ENCODE measurements around the gene HBD.

The HBD gene

GRCh38 chr11:5232821-5233220 lies 1.5 kb downstream of the HBD start:
- Mint-ChIP-seq H3K27me3 (ENCODE audit: low read depth) (peaks cover 18% of the 10 kb centered on the region), H3K4me1 (ENCODE audit: low read depth) (peaks cover 13% of the 10 kb centered on the region), H3K27ac (no peak overlapping the region), H3K9me3 (no peaks in the 10 kb centered on the region), H3K36me3 (ENCODE audit: low read depth) (no peaks in the 10 kb centered on the region), H3K4me3 (no peak overlapping the region)
- DNase-seq (ENCODE audit: low spot score) = no peak

DNA sequence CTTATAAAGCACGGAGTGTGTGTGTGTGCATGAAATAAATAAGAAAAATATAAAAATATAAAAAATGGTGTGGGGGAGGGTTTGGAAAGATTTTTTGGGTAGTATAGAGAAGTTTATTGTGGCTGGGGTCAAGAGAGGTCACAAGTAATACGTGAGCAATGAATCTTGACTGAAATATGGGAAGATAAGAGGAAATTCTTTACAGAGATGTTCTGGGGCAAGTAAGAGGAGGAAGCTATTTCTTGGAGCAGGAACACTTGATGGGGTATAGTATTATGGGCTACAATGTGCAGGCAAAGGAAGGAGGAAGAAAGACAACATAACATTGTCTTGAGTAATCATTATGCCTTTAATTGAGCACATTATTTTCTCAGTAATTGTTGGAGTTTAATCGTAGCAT lies 2.1 kb downstream of the HBD start:
- H3K27me3 Mint-ChIP-seq (ENCODE audit: low read depth) = peaks cover 15% of the 10 kb centered on the region
- no peaks in the 10 kb centered on the region for H3K9me3 Mint-ChIP-seq
- H3K27ac Mint-ChIP-seq = no peak overlapping the region
- no peak for DNase-seq (ENCODE audit: low spot score)
- no peak overlapping the region for H3K4me3 Mint-ChIP-seq
- H3K36me3 Mint-ChIP-seq (ENCODE audit: low read depth) = no peaks in the 10 kb centered on the region
- H3K4me1 Mint-ChIP-seq (ENCODE audit: low read depth) = peaks cover 13% of the 10 kb centered on the region

- Mint-ChIP-seq H3K9me3 (no peaks in the 10 kb centered on the region), H3K36me3 (ENCODE audit: low read depth) (no peaks in the 10 kb centered on the region), H3K27ac (no peak overlapping the region), H3K4me3 (no peak overlapping the region), H3K27me3 (ENCODE audit: low read depth) (peaks cover 9% of the 10 kb centered on the region), H3K4me1 (ENCODE audit: low read depth) (peaks cover 13% of the 10 kb centered on the region)
- no peak for DNase-seq (ENCODE audit: low spot score)
These were observed 3.2 kb downstream of the HBD start for GRCh38 chr11:5231111-5231510.

DNA sequence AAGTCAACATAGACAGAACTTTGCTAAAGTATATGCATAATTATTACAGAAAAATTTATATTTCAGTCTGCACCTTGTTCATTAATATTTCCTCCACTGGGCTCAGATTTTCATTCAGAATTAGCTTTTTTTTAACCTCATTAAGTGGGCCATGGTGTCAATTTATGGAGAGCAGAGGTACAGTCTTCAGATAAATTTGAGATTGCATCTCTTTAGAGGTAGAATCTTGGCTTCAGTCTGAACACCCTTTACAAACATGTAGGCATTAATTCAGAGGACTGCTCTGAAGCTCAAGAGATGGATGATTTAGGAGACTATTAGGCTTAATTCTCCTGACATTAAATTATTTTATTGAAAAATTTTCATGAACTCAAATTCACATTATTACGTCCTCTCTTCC lies 4.0 kb downstream of the HBD start:
- H3K27ac Mint-ChIP-seq = no peak overlapping the region
- no peaks in the 10 kb centered on the region for H3K36me3 Mint-ChIP-seq (ENCODE audit: low read depth)
- peaks cover 11% of the 10 kb centered on the region for H3K4me1 Mint-ChIP-seq (ENCODE audit: low read depth)
- H3K9me3 Mint-ChIP-seq = no peaks in the 10 kb centered on the region
- H3K4me3 Mint-ChIP-seq = no peak overlapping the region
- peaks cover 4% of the 10 kb centered on the region for H3K27me3 Mint-ChIP-seq (ENCODE audit: low read depth)
- no peak for DNase-seq (ENCODE audit: low spot score)

- Mint-ChIP-seq H3K4me3 (no peak overlapping the region), H3K36me3 (ENCODE audit: low read depth) (no peaks in the 10 kb centered on the region), H3K27me3 (ENCODE audit: low read depth) (peaks cover 2% of the 10 kb centered on the region), H3K4me1 (ENCODE audit: low read depth) (peaks cover 9% of the 10 kb centered on the region), H3K9me3 (no peaks in the 10 kb centered on the region), H3K27ac (no peak overlapping the region)
- no peak for DNase-seq (ENCODE audit: low spot score)
These were observed 4.5 kb downstream of the HBD start for GRCh38 chr11:5229796-5230195.

DNA sequence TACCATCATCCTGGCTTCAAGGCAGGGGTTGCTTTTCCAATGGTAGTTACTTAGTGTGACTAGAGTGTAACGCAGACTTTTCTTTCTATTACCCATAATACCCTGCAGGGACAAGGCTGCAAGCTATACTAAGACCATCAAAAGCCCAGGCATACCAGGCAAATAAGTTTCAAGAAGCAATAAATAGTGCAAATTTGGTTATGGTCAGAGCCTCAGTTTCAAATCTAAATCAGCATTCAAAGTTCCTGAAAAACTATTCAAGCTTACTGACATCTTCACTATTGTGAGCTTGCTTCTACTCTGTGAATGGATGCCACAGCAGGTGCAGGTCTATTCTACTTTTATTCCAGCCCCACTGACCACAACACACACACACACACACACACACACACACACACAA lies 4.9 kb downstream of the HBD start:
- H3K9me3 Mint-ChIP-seq = no peaks in the 10 kb centered on the region
- H3K4me3 Mint-ChIP-seq = no peak overlapping the region
- H3K4me1 Mint-ChIP-seq (ENCODE audit: low read depth) = peaks cover 5% of the 10 kb centered on the region
- H3K27me3 Mint-ChIP-seq (ENCODE audit: low read depth) = peaks cover 2% of the 10 kb centered on the region
- H3K36me3 Mint-ChIP-seq (ENCODE audit: low read depth) = no peaks in the 10 kb centered on the region
- no peak overlapping the region for H3K27ac Mint-ChIP-seq
- DNase-seq (ENCODE audit: low spot score) = no peak

DNA sequence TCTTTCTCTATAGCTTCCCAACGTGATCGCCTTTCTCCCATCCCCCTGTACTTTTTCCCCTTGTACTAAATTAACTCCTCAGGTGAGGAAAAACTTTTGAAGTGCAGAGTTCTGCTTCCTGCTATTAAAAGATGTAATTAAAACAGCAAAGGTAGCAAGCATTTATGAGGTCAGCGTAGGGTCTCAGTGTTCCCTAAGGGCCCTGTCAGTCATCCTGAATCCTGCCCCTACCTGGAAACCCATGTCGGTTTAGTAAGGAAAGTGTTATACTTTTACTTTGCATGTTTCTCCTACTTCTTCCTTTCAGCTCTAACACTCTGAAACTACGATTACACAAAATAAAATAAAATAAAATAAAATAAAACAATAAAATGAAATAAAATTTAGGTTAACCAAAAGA lies 6.2 kb downstream of the HBD start:
- H3K4me3 Mint-ChIP-seq = no peak overlapping the region
- H3K4me1 Mint-ChIP-seq (ENCODE audit: low read depth) = no peaks in the 10 kb centered on the region
- H3K27ac Mint-ChIP-seq = no peak overlapping the region
- DNase-seq (ENCODE audit: low spot score) = no peak
- H3K9me3 Mint-ChIP-seq = no peaks in the 10 kb centered on the region
- H3K36me3 Mint-ChIP-seq (ENCODE audit: low read depth) = no peaks in the 10 kb centered on the region
- H3K27me3 Mint-ChIP-seq (ENCODE audit: low read depth) = no peaks in the 10 kb centered on the region

DNA sequence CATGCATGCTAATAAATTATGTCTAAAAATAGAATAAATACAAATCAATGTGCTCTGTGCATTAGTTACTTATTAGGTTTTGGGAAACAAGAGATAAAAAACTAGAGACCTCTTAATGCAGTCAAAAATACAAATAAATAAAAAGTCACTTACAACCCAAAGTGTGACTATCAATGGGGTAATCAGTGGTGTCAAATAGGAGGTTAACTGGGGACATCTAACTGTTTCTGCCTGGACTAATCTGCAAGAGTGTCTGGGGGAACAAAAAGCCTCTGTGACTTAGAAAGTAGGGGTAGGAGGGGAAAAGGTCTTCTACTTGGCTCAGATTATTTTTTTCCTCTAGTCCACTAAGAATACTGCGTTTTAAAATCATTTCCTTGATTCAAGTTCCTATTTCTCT lies 6.6 kb downstream of the HBD start:
- H3K27me3 Mint-ChIP-seq (ENCODE audit: low read depth) = no peaks in the 10 kb centered on the region
- H3K27ac Mint-ChIP-seq = no peak overlapping the region
- H3K4me3 Mint-ChIP-seq = no peak overlapping the region
- no peak for DNase-seq (ENCODE audit: low spot score)
- no peaks in the 10 kb centered on the region for H3K9me3 Mint-ChIP-seq
- H3K36me3 Mint-ChIP-seq (ENCODE audit: low read depth) = no peaks in the 10 kb centered on the region
- no peaks in the 10 kb centered on the region for H3K4me1 Mint-ChIP-seq (ENCODE audit: low read depth)

DNA sequence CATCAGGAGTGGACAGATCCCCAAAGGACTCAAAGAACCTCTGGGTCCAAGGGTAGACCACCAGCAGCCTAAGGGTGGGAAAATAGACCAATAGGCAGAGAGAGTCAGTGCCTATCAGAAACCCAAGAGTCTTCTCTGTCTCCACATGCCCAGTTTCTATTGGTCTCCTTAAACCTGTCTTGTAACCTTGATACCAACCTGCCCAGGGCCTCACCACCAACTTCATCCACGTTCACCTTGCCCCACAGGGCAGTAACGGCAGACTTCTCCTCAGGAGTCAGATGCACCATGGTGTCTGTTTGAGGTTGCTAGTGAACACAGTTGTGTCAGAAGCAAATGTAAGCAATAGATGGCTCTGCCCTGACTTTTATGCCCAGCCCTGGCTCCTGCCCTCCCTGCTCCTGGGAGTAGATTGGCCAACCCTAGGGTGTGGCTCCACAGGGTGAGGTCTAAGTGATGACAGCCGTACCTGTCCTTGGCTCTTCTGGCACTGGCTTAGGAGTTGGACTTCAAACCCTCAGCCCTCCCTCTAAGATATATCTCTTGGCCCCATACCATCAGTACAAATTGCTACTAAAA lies 7.5 kb downstream of the HBD start, which contains the start of gene HBB:
TSS of gene HBB (minus strand) at position 340 of the 579 bp plus-strand sequence. CDS start at position 290, 50 bp downstream.
- Mint-ChIP-seq H3K36me3 (ENCODE audit: low read depth) (no peaks in the 10 kb centered on the region), H3K4me1 (ENCODE audit: low read depth) (no peaks in the 10 kb centered on the region), H3K27ac (no peak within 1 kb of the TSS), H3K4me3 (no peak within 1 kb of the TSS), H3K9me3 (no peaks in the 10 kb centered on the region), H3K27me3 (ENCODE audit: low read depth) (no peaks in the 10 kb centered on the region)
- DNase-seq (ENCODE audit: low spot score) = no peak

GRCh38 chr11:5225480-5225871 lies 8.8 kb downstream of the HBD start:
- Mint-ChIP-seq H3K27ac (no peak overlapping the region), H3K36me3 (ENCODE audit: low read depth) (no peaks in the 10 kb centered on the region), H3K4me3 (no peak overlapping the region), H3K4me1 (ENCODE audit: low read depth) (no peaks in the 10 kb centered on the region), H3K27me3 (ENCODE audit: low read depth) (no peaks in the 10 kb centered on the region), H3K9me3 (no peaks in the 10 kb centered on the region)
- DNase-seq (ENCODE audit: low spot score) = no peak

DNA sequence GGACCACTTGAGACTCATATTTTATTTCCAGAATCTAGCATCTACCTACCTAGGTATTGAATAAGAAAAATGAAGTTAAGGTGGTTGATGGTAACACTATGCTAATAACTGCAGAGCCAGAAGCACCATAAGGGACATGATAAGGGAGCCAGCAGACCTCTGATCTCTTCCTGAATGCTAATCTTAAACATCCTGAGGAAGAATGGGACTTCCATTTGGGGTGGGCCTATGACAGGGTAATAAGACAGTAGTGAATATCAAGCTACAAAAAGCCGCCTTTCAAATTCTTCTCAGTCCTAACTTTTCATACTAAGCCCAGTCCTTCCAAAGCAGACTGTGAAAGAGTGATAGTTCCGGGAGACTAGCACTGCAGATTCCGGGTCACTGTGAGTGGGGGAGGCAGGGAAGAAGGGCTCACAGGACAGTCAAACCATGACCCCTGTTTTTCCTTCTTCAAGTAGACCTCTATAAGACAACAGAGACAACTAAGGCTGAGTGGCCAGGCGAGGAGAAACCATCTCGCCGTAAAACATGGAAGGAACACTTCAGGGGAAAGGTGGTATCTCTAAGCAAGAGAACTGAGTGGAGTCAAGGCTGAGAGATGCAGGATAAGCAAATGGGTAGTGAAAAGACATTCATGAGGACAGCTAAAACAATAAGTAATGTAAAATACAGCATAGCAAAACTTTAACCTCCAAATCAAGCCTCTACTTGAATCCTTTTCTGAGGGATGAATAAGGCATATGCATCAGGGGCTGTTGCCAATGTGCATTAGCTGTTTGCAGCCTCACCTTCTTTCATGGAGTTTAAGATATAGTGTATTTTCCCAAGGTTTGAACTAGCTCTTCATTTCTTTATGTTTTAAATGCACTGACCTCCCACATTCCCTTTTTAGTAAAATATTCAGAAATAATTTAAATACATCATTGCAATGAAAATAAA lies 9.5 kb downstream of the HBD start:
- Mint-ChIP-seq H3K4me3 (no peak overlapping the region), H3K27me3 (ENCODE audit: low read depth) (no peaks in the 10 kb centered on the region), H3K4me1 (ENCODE audit: low read depth) (no peaks in the 10 kb centered on the region), H3K36me3 (ENCODE audit: low read depth) (no peaks in the 10 kb centered on the region), H3K27ac (no peak overlapping the region), H3K9me3 (no peaks in the 10 kb centered on the region)
- DNase-seq (ENCODE audit: low spot score) = no peak

DNA sequence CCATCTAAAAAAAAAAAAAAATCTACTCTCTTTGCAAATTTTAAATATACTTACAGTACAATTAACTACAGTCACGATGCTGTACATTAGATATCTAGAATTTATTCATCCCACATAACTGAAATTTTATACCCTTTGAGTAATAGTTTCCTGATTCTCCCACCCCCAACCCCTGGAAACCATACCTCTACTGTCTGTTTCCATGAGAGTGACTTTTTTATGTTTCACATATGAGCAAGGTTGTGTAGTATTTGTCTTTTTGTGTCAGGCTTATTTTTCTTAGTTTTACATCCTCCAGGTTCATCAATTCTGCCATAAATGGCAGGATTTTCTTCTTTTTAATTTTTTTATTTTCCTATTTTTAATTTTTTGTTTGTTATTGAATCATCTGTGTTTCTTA lies 10.6 kb downstream of the HBD start:
- H3K27ac Mint-ChIP-seq = no peak overlapping the region
- H3K27me3 Mint-ChIP-seq (ENCODE audit: low read depth) = no peaks in the 10 kb centered on the region
- H3K36me3 Mint-ChIP-seq (ENCODE audit: low read depth) = no peaks in the 10 kb centered on the region
- DNase-seq (ENCODE audit: low spot score) = no peak
- no peaks in the 10 kb centered on the region for H3K9me3 Mint-ChIP-seq
- H3K4me1 Mint-ChIP-seq (ENCODE audit: low read depth) = no peaks in the 10 kb centered on the region
- no peak overlapping the region for H3K4me3 Mint-ChIP-seq

GRCh38 chr11:5223146-5223545 lies 11.1 kb downstream of the HBD start:
- Mint-ChIP-seq H3K4me3 (no peak overlapping the region), H3K9me3 (no peaks in the 10 kb centered on the region), H3K27me3 (ENCODE audit: low read depth) (no peaks in the 10 kb centered on the region), H3K4me1 (ENCODE audit: low read depth) (no peaks in the 10 kb centered on the region), H3K27ac (no peak overlapping the region), H3K36me3 (ENCODE audit: low read depth) (no peaks in the 10 kb centered on the region)
- no peak for DNase-seq (ENCODE audit: low spot score)

DNA sequence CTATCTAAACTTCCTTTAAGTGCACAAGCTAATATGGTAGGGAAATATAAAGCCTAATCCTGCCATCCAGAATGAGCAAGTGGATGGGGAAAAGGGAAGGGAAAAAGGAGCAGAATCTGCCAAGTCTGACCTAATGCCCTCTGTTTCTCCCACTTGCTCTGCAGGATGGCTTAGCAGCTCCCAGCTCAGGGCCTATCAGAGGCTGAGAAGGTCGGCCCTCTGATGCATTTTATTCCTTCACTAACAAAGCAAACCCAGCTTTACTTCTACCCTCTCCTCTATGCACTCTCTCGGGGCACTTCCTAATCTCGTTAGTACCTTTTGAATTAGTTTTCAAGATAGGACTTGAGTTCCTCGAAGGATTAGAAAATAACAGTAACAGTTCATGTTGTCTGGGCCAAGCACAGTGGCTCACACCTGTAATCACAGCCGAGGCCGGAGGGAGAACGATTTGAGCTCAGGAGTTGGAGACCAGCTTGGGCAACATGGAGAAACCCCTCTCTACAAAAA lies 23.9 kb downstream of the HBD start:
- DNase-seq (ENCODE audit: low spot score) = no peak
- no peak overlapping the region for H3K4me3 Mint-ChIP-seq
- H3K36me3 Mint-ChIP-seq (ENCODE audit: low read depth) = no peaks in the 10 kb centered on the region
- H3K9me3 Mint-ChIP-seq = no peaks in the 10 kb centered on the region
- no peaks in the 10 kb centered on the region for H3K4me1 Mint-ChIP-seq (ENCODE audit: low read depth)
- H3K27me3 Mint-ChIP-seq (ENCODE audit: low read depth) = no peaks in the 10 kb centered on the region
- no peak overlapping the region for H3K27ac Mint-ChIP-seq

Data from T-helper 2 cell treated with Interferon-gamma antibody and Interleukin-4, amounts not matched to agents 5 μg/mL and 100 μg/mL, for 36 hours (primary cell).